Measurements from ENCODE around the gene WFDC9. TPM values are rescaled to one million over a fixed set of nuclear protein-coding genes. Genes with fewer than 3 reads are reported as not detected.
"Not testable (repeated sequence)": the region's sequence is repeated elsewhere in the genome, so short reads cannot be mapped to it uniquely, and the experiment has no call there.

Gene WFDC9
- not detected for total RNA-seq

DNA sequence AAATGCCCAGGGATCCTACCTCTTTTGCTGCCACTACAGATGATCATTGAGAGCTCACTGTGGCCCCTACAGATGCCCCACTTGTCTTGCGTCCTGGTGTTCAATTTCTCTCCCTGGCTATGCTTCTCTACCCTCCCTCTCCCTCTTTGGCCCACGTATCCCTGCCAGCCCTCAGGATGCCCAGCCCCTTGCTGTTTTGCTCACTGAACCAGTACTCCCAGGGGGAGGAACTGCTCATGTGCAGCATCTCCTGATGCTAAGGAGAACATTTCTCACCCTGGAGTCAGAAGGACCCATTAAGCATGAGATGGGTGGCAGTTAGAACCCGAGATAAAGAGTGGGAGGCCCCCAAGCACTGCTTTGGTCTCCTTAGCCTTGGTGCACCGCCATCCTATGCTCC lies at the start of gene WFDC9:
Gene WFDC9, minus strand, starts transcription at position 101 of the 400 bp plus-strand sequence. CDS start 21,103 bp downstream, outside the sequence.
- H3K9me3 ChIP-seq, result no peaks in the 10 kb centered on the region

DNA sequence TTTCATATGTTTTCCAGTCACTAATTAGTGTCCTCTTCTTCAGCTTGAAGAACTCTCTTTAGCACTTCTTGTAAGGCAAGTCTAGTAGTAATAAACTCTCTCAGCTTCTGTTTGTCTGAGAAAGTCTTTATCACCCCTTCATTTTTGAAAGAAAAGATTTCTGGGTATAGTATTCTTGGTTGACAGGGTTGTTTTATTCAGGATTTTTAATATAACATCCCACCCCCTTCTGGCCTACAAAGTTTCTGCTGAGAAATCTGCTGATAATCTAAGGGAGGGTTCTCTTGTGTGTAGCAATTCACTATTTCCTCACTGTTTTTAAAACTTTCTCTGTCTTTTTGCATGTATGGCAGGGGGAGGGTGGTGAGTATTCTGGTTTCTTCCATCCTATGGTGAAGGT lies 48.6 kb upstream of the WFDC9 start:
- no peak for DNase-seq (ENCODE audit: low spot score)
- Histone ChIP-seq H3K4me3 (no peak overlapping the region), H3K27ac (no peak overlapping the region), H3K4me1 (ENCODE audit: control insufficient read depth in 1 of 2, low read depth in 2 of 2) (no peaks in the 10 kb centered on the region), H3K27me3 (replicated peaks; ENCODE audit: insufficient read depth) (no peaks in the 10 kb centered on the region), H3K36me3 (no peaks in the 10 kb centered on the region), H3K9me3 (peaks cover 24% of the 10 kb centered on the region)
- ATAC-seq (ENCODE audit: insufficient number of reproducible peaks, low FRiP score, low read depth), result no peak
- TF ChIP-seq, protein P1, sequence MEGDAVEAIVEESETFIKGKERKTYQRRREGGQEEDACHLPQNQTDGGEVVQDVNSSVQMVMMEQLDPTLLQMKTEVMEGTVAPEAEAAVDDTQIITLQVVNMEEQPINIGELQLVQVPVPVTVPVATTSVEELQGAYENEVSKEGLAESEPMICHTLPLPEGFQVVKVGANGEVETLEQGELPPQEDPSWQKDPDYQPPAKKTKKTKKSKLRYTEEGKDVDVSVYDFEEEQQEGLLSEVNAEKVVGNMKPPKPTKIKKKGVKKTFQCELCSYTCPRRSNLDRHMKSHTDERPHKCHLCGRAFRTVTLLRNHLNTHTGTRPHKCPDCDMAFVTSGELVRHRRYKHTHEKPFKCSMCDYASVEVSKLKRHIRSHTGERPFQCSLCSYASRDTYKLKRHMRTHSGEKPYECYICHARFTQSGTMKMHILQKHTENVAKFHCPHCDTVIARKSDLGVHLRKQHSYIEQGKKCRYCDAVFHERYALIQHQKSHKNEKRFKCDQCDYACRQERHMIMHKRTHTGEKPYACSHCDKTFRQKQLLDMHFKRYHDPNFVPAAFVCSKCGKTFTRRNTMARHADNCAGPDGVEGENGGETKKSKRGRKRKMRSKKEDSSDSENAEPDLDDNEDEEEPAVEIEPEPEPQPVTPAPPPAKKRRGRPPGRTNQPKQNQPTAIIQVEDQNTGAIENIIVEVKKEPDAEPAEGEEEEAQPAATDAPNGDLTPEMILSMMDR (IDR thresholded peaks at IDR 0.05), result no peak

More for the DNA sequence above, at the start of gene WFDC9:
- Histone ChIP-seq H3K4me1 (ENCODE audit: control insufficient read depth in 1 of 2, low read depth in 2 of 2) (no peaks in the 10 kb centered on the region), H3K27me3 (replicated peaks; ENCODE audit: insufficient read depth) (no peaks in the 10 kb centered on the region), H3K27ac (no peak within 1 kb of the TSS), H3K36me3 (no peaks in the 10 kb centered on the region), H3K4me3 (no peak within 1 kb of the TSS)
- TF ChIP-seq, protein P1 (IDR thresholded peaks at IDR 0.05), result no peak
- no peak for ATAC-seq (ENCODE audit: insufficient number of reproducible peaks, low FRiP score, low read depth)
- no peak for DNase-seq (ENCODE audit: low spot score)

DNA sequence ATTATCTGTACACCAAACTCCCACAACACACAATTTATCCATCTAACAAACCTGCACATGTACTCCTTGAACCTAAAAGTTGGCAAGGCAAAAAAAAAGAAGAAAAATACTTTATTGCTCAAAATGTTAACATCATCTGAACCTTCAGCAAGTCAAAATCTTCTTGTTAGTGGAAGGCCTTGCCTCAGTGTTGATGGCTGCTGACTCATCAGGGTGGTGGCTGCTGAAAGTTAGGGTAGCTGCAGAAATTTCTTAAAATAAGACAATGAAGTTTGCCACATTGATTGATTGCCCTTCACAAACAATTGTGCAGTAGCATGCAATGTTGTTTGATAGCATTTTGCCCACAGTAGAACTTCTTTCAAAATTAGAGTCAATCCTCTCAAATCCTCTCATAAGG lies 41.7 kb upstream of the WFDC9 start:
- Histone ChIP-seq H3K36me3 (no peaks in the 10 kb centered on the region), H3K27me3 (replicated peaks; ENCODE audit: insufficient read depth) (no peaks in the 10 kb centered on the region), H3K9me3 (peaks cover 6% of the 10 kb centered on the region), H3K4me1 (ENCODE audit: control insufficient read depth in 1 of 2, low read depth in 2 of 2) (no peaks in the 10 kb centered on the region), H3K27ac (no peak overlapping the region), H3K4me3 (no peak overlapping the region)
- TF ChIP-seq, protein P1 (IDR thresholded peaks at IDR 0.05), result no peak
- DNase-seq (ENCODE audit: low spot score), result no peak
- ATAC-seq (ENCODE audit: insufficient number of reproducible peaks, low FRiP score, low read depth), result no peak

DNA sequence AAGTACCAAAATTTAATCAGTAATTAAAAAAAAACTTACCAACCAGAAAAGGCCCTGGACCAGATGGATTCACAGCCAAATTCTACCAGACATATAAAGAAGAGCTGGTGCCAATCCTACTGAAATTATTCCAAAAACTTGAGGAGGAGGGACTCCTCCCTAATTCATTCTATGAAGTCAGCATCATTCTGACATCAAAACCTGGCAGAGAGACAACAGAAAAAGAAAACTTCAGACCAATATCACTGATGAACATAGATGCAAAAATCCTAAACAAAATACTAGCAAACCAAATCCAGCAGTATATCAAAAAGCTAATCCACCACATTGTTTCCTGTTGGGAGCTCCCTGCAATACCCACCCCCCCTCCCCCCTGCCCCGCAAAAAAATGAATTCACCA lies 39.1 kb upstream of the WFDC9 start, which contains the start of gene WFDC11:
Gene WFDC11, minus strand, starts transcription at position 101 of the 400 bp plus-strand sequence. CDS start 19,639 bp downstream, outside the sequence.
- Histone ChIP-seq H3K4me3 (no peak within 1 kb of the TSS), H3K9me3 (peaks cover 6% of the 10 kb centered on the region), H3K36me3 (no peaks in the 10 kb centered on the region), H3K4me1 (ENCODE audit: control insufficient read depth in 1 of 2, low read depth in 2 of 2) (no peaks in the 10 kb centered on the region), H3K27me3 (replicated peaks; ENCODE audit: insufficient read depth) (no peaks in the 10 kb centered on the region), H3K27ac (no peak within 1 kb of the TSS)
- no peak for ATAC-seq (ENCODE audit: insufficient number of reproducible peaks, low FRiP score, low read depth)
- TF ChIP-seq, protein P1 (IDR thresholded peaks at IDR 0.05), result no peak
- no peak for DNase-seq (ENCODE audit: low spot score)

DNA sequence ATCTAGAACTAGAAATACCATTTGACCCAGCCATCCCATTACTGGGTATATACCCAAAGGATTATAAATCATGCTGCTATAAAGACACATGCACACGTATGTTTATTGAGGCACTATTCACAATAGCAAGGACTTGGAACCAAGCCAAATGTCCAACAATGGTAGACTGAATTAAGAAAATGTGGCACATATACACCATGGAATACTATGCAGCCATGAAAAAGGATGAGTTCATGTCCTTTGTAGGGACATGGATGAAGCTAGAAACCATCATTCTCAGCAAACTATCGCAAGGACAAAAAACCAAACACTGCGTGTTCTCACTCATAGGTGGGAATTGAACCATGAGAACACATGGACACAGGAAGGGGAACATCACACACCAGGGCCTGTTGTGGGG lies 26.0 kb upstream of the WFDC9 start:
- H3K9me3 ChIP-seq; H3K4me3 ChIP-seq; H3K36me3 ChIP-seq; H3K27ac ChIP-seq; DNase-seq (ENCODE audit: low spot score); ATAC-seq (ENCODE audit: insufficient number of reproducible peaks, low FRiP score, low read depth); H3K27me3 ChIP-seq (replicated peaks; ENCODE audit: insufficient read depth); H3K4me1 ChIP-seq (ENCODE audit: control insufficient read depth in 1 of 2, low read depth in 2 of 2): not testable (repeated sequence)

DNA sequence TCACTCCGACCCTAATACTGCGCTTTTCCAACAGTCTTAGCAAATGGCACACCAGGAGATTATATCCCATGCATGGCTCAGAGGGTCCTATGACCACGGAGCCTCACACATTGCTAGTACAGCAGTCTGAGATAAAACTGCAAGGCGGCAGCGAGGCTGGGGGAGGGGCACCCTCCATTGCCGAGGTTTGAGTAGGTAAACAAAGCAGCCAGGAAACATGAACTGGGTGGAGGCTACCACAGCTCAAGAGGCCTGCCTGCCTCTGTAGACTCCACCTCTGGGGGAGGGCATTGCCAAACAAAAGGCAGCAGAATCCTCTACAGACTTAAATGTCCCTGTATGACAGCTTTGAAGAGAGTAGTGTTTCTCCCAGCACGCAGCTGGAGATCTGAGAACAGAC lies 20.6 kb upstream of the WFDC9 start:
- ATAC-seq (ENCODE audit: insufficient number of reproducible peaks, low FRiP score, low read depth); DNase-seq (ENCODE audit: low spot score); H3K4me3 ChIP-seq; H3K36me3 ChIP-seq; H3K27ac ChIP-seq; H3K9me3 ChIP-seq; H3K27me3 ChIP-seq (replicated peaks; ENCODE audit: insufficient read depth); H3K4me1 ChIP-seq (ENCODE audit: control insufficient read depth in 1 of 2, low read depth in 2 of 2): not testable (repeated sequence)

All from thoracic aorta (tissue), 2 donors.